A673 (cell line): Measurements from ENCODE around the gene TSPAN12. TPM values are rescaled to one million over a fixed set of nuclear protein-coding genes. Genes with fewer than 3 reads are reported as not detected.

Experiments
- BruUV-seq: library from RNA; stranded (reverse); fragments of 400-500 nt; replicated peaks from 2 replicates; lab custom pipeline; 2021; lab: Mats Ljungman, UMichigan
- CTCF ChIA-PET: fragments of 300-600 bp; sonication (Branson Sonifier 250); formaldehyde crosslinking; loops from one replicate; lab custom pipeline; 2022; ENCODE audit warnings: antibody characterized with exemption; lab: Charles Lee
- POLR2A ChIA-PET: fragments of 300-600 bp; sonication (Branson Sonifier 250); formaldehyde crosslinking; loops from one replicate; lab custom pipeline; 2022; ENCODE audit warnings: antibody characterized with exemption; ENCODE audit not compliant: low non-redundant PET; lab: Charles Lee
- DNase-seq: peaks from one replicate; pipeline ENCODE4 v3.0.0-alpha.2; 2015; ENCODE audit warnings: low spot score
- H3K27ac ChIP-seq: fragments of 200-600 bp; sonication (generic); 2 replicates; pipeline ENCODE4 v1.5.1; 2016; ENCODE audit warnings: mixed run types, low read depth, mild to moderate bottlenecking, mixed read lengths, antibody characterized with exemption, low read length; ENCODE audit not compliant: poor library complexity, severe bottlenecking
- H3K27me3 ChIP-seq: fragments of 200-600 bp; sonication (generic); replicated peaks from 2 replicates; pipeline ENCODE4 v1.6.1; 2017; ENCODE audit warnings: mixed run types, low read depth, mild to moderate bottlenecking, mixed read lengths, antibody characterized with exemption, low read length; ENCODE audit not compliant: insufficient read depth, poor library complexity
- H3K36me3 ChIP-seq: fragments of 200-600 bp; sonication (generic); 2 replicates; pipeline ENCODE4 v1.6.1; 2016; ENCODE audit warnings: mixed run types, mild to moderate bottlenecking, mixed read lengths, antibody characterized with exemption, low read length; ENCODE audit not compliant: insufficient read depth, poor library complexity, severe bottlenecking
- H3K4me1 ChIP-seq: fragments of 200-600 bp; sonication (generic); 2 replicates; pipeline ENCODE4 v1.6.1; 2017; ENCODE audit warnings: mixed run types, mild to moderate bottlenecking, mixed read lengths, antibody characterized with exemption, low read length; ENCODE audit not compliant: insufficient read depth, poor library complexity, severe bottlenecking
- H3K4me3 ChIP-seq: fragments of 200-600 bp; sonication (generic); 2 replicates; pipeline ENCODE4 v1.5.1; 2016; ENCODE audit warnings: low read depth, mixed run types, mild to moderate bottlenecking, mixed read lengths, low read length; ENCODE audit not compliant: poor library complexity, severe bottlenecking
- H3K9me3 ChIP-seq: fragments of 200-600 bp; sonication (generic); 2 replicates; pipeline ENCODE4 v1.6.1; 2016; ENCODE audit warnings: mixed run types, low read depth, mild to moderate bottlenecking, mixed read lengths, antibody characterized with exemption, low read length; ENCODE audit not compliant: poor library complexity, severe bottlenecking
- CTCF ChIP-seq: fragments of 300-800, 200-600 bp; sonication (generic); conservative IDR thresholded peaks from 2 replicates; pipeline ENCODE4 v1.5.1; 2017; ENCODE audit warnings: low read depth, mild to moderate bottlenecking, antibody characterized with exemption, low read length, moderate library complexity, mixed read lengths
- EZH2 ChIP-seq: fragments of 200-600 bp; sonication (generic); IDR thresholded peaks from 2 replicates; pipeline ENCODE4 v1.6.1; 2017; ENCODE audit warnings: borderline replicate concordance, low read depth, mild to moderate bottlenecking, mixed read lengths, antibody characterized with exemption, low read length; ENCODE audit not compliant: poor library complexity, severe bottlenecking
- intact Hi-C: fragments of 100-400 bp; cut with micrococcal nuclease; formaldehyde crosslinking; loops from one replicate; pipeline ENCODE4 v1.10.0; 2022; ENCODE audit not compliant: unreplicated experiment
- total RNA-seq: library from RNA; stranded (reverse); gene quantifications from 2 replicates; pipeline ENCODE4 v1.2.3, GENCODE V29; 2021

The TSPAN12 gene
- total RNA-seq, 1 experiment from 2014 or later: 1.5 TPM

DNA sequence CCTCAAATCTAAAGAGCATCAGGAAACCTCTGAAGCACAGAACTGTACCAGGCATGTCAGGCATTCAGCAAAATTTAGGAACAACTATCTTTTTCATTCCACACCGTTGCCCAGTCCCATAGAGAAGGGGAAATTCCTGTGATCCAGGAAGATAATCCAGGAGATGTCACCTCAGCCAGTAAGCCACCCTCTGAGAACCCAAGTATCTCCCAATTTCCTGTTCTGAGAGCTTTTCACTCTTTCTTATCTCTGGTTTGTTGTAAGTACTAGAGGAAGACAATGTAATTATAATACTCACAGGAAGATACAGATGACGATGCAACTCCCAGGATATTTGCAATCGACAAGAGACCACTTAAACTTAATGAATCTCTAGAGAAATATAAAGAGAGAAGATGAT is 97.1 kb downstream of the TSPAN12 start:
- DNase-seq: peak; percentile 24
- no peaks in the 10 kb centered on the region for H3K4me1 ChIP-seq
- intact Hi-C loops: no loop called here
- no peaks in the 10 kb centered on the region for H3K9me3 ChIP-seq
- TF ChIP-seq CTCF (no peak), EZH2 (no peak)
- ChIA-PET POLR2A (no interaction called here), CTCF (no interaction called here)
- no peak overlapping the region for H3K27ac ChIP-seq
- H3K4me3 ChIP-seq: no peak overlapping the region
- BruUV-seq: no TSS peak
- no peaks in the 10 kb centered on the region for H3K27me3 ChIP-seq
- H3K36me3 ChIP-seq: no peaks in the 10 kb centered on the region

- intact Hi-C loops: no loop called here
- H3K27ac ChIP-seq: no peak overlapping the region
- POLR2A ChIA-PET: no interaction called here
- TF ChIP-seq EZH2: no peak
- no peak for TF ChIP-seq CTCF
- H3K27me3 ChIP-seq: no peaks in the 10 kb centered on the region
- DNase-seq: no peak
- H3K4me1 ChIP-seq: no peaks in the 10 kb centered on the region
- BruUV-seq: no TSS peak
- no peaks in the 10 kb centered on the region for H3K36me3 ChIP-seq
- H3K9me3 ChIP-seq: no peaks in the 10 kb centered on the region
- no peak overlapping the region for H3K4me3 ChIP-seq
- CTCF ChIA-PET: no interaction called here
These were observed 97.9 kb downstream of the TSPAN12 start for GRCh38 chr7:120760050-120760449.

- no TSS peak for BruUV-seq
- Histone ChIP-seq H3K36me3 (no peaks in the 10 kb centered on the region), H3K4me3 (no peak overlapping the region), H3K27ac (no peak overlapping the region), H3K27me3 (no peaks in the 10 kb centered on the region), H3K9me3 (no peaks in the 10 kb centered on the region), H3K4me1 (no peaks in the 10 kb centered on the region)
- no peak for DNase-seq
- POLR2A ChIA-PET: no interaction called here
- intact Hi-C loops: no loop called here
- CTCF ChIA-PET: no interaction called here
- TF ChIP-seq EZH2: no peak
- no peak for TF ChIP-seq CTCF
These were observed 114.8 kb downstream of the TSPAN12 start for GRCh38 chr7:120743128-120743527.
